GM19372 (cell line): Measurements from ENCODE around the gene CAMTA1.
"Not testable (repeated sequence)": the region's sequence is repeated elsewhere in the genome, so short reads cannot be mapped to it uniquely, and the experiment has no call there.

Source experiments
- ATAC-seq: cut with Tn5 transposase; IDR thresholded peaks from one replicate; pipeline ENCODE4 v1.9.1; 2021; ENCODE audit warnings: mild to moderate bottlenecking, low read depth, moderate library complexity; ENCODE audit not compliant: unreplicated experiment

CAMTA1 gene

DNA sequence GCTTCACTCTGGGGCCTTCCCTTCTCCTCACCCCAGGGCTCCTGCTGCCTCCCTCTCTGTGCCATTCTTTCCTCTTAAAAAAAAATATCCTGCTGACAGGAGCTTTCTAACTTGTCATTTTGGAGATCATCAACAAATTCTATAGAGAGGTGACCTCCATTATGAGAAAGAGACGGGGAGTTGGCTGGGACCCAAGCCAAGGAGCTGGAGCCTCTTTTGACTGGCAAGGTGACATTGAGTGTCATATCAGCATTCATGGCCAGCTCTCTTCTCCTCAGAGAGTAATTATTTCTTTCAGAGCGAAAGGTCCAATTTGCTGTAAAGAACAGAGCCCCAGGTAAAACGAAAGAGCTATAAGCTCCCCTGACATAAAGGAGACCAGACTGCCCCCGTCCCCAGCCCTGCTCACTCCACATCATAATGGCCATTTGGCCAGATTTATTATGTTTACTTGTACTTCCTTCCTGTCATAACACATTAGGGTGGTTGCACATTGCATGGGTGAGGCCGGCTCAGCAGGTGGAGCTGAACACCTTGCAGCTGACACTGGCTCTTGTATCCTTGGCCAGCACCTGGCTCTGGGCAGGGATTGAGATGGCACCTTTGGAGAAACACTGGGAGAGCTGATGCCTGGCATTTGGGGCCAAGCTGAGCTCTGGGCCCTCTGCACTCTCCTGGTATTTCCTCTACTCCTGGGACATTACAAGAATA, 581.9 kb downstream of the CAMTA1 start:
- ATAC-seq: no peak

DNA sequence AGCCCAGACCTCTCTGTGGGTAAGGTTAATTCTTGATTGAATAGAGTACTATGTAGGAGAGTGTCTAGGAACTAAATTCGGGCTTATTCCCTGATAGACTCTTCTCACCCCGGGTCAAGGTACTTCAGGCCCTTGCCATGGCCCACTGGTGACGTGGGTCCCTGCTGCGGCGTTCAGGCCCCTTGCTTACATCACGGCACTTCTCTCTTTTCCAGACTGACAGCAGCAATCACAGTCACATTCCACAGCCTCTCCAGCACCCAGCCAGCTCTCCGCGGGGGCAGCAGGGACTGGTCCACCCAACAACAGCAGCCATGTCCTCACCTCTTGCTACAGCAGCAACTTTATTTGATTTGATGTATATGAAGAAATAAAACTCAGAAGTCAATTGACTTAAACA, 584.6 kb downstream of the CAMTA1 start:
- ATAC-seq: no peak

DNA sequence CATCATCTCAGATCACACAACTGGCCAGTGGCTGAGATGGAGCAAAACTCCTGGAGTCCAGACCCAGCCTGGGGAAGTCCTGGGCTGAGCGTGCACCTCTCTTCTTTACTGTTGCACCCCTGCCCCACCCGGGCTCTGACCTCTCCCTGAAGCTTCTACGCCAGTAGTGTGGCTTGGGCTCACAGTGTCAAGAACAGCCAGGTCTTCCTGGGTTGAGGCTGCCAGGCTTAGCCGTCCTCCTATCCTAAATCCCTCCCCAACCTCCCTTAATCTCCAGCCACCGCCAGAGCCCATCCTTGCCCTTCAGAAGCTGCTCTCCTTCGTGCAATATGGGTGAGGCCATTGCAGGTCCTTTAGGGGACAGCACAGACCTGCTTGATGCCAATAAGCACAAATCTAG, 586.7 kb downstream of the CAMTA1 start:
- ATAC-seq: no peak

DNA sequence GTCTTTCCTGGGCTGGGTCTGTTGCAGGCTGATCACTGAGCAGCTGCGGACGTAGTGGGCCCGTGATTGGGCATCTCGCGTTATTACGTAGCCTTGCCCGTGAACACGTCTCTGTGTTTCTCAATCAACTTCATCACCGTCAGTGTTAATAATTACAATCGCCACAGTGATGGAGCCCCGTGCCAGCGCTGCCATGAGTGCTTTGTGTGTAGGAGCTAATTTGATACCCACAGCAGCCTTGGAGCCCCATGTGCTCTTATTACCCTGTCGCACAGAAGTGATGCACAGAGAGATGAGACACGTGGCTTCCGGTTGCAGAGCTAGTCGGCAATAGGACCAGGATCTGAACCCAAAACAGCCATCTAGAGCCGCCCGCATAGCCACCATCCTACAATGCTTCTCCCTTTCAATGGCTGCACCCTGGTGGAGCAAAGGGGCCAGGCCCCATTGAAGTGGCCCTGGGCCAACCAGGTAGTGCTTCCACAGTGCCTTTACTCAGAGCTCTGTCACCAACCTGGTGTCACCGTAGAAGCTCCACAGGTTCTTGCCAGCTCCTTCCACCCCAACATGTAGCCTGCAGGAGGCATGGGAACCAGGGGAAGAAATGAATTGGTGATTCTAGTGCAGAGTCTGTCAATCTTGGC, 587.3 kb downstream of the CAMTA1 start:
- ATAC-seq: no peak

DNA sequence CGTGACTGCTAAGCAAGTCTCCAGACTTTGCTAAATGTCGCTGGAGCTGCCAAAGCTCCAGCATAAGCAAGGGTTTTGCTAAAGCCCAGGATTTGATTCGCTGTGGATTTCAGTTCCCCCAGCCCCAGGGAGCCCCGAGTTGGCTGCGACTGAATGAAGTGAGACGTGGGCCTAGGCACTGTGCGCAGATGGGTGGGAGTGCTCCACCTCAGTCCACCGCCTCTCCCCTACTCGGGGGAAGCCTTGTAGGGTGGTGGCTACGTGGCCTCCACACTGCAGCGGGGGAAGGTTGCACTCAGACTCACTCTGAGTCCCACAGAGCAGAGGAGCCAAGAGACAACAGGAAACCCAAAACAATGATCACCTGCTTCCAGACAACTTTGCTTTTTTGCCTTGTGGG, 588.0 kb downstream of the CAMTA1 start:
- ATAC-seq: no peak

DNA sequence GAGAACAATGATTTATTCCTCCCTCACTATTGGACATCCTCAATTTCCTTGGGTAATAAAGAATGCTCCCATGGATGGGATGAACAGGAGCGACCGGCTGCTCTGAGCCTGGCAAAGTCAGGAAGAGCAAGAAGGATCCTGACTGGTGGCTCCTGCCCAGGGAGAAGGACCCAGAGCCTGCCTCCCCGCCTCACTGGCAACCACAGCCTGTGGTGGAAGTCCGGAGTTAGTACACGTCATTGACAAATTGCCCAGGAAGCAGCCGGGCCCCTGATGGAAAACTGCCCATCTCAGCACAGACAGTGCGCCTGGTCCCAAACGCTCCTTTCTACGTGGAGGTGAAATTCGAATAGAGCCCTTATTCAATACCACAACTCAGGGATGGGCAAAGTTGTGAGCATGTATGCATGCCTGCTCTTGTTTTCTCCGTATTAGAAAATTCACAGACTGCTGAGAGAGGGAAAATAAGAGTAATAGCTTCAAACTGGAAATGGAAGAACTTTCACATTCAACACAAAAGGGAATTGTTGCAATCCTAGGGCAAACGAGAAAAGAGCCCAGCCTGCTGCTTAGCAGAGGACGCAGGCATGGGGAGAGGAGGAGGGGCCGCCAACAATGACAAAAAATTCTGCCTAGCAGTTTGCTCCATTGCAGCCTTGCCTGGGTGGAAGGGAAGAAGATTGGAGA, 588.8 kb downstream of the CAMTA1 start:
- ATAC-seq: no peak

DNA sequence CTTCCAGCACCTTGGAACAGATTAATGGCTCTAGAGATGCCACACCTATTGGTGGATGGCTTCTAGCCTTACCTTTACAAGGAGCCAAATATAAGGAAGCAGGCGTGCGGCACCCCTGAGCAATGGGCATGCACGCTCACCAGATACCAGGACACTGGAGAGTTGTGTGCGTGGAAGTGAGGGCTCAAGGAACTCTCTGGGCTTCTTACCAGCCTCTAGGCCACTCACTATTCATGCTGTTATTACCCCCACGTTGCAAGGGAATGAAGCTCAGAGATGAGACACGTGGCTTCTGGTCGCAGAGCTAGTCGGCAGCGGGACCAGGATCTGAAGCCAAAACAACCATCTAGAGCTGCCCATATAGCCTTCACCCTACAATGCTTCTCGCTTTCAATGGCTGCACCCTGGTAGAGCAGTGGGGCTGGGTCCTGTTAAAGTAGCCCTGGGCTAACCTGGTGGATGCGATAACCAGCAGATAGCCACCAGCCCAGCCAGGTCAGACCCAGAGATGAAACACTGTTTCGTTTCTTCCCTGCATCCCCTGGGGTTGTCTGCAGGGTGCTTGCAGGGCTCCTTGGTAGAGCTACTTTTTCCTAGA, 589.4 kb downstream of the CAMTA1 start:
- no peak for ATAC-seq

DNA sequence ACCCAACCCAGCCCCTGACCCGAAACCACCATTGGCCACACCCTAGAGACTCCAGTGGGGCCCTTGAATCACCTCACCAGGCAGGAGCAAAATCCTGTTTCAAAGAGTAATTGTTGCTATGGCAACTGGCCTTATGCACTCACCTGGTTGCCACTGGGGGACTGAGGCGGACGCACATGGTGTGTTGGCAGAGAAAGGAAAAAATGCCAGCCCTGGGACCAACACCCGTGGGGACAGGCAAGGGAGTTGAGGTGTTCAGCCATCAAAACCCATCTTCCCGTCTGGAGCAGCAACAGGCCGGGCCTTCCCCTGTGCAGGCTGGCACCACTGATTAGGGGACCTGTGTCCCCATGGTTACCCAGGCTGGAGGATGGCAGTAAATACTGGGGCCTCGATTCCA, 590.1 kb downstream of the CAMTA1 start:
- no peak for ATAC-seq

DNA sequence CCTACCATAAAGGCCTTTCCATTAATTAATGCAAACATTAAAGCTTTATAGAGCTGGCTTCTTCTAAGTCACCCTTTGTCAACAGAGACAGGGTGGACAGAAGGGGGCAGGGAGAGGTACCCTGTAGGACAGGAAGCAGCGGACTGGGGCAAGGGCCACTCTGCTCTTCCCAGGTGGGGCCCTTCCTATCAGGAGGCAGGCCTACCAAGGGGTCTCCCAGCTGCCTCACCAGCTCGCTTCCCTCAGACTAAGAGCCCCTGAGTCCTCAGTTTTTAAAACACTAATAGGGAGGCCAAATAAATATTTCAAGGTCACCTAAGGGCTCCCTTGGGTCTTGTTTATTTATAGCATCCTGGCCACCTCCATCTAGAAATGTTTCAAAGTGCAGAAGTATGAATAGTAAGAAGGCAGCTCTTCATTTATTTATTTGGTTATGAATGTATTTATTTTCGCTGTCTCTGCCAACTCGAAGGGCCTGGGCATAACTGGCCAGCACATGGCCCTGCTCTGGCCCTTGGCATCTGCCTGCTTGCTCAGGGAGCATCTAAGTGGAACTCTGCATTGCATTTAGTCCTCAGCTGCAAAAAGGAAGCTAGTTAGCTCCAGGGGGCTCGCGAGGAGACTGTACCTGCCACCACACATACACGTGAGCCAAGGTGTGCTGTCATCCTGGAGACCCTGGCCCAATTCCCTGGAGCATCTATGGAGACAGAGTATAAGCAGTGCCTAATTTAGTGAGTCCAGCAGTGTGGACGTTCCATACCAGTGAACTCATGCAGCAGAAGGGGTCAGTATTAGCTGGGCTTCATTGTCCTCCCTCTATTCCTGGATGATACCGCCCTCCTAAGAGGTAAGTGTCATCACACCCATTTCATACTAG, 590.8 kb downstream of the CAMTA1 start:
- ATAC-seq: no peak

DNA sequence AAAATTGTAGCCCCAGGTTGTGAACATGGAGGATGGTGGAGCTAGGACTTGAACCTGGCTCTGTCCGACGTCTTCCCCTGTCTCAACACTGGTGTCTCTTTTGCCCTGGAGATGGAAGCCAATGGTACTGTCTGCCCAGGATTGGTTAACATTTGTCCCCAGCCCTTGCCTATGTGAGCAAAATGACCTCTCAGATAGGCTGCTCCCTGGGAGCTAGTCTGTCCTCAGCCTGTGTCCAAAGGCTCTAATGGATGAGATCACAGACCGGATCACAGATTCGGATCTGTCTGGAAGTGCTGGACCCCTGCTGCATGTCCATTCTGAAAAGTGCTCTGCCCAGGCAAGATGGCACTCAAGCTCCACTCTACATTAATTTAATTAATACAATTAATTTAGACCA, 591.4 kb downstream of the CAMTA1 start:
- no peak for ATAC-seq

DNA sequence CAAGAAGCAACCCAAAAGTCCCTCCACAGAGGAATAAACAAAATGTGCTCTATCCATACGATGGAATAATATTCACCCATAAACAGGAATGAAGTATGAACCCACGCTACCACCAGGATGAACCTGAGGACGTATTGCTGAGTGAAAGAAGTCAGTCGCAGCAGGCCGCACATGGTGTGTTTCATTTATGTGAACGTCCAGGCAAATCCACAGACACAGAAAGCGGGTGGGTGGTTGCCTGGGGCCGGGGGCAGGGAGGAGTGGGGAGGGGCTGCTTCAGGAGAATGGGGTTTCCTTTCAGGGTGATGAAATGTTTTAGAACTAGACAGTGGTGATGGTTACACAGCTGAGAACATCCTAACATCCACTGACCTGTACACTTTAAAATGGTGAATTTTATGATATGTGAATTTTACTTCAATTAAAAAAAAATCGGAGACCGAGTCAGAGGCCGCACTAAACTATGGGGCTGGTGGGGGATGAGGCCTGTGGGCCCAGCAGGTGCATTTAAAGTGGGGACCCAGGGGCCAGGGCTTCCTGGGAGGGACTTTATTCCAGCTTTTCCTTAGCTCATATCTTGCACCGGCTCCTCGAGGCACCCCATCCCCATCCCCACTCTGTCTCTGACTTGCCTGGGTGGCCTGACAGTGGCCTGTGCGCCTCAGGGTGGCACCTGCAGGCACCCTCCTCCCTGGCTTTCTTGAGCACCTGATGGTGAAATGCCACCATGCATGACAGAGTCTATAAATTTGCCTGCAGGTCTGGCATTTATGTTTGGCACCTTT, 593.3 kb downstream of the CAMTA1 start:
- no peak for ATAC-seq

DNA sequence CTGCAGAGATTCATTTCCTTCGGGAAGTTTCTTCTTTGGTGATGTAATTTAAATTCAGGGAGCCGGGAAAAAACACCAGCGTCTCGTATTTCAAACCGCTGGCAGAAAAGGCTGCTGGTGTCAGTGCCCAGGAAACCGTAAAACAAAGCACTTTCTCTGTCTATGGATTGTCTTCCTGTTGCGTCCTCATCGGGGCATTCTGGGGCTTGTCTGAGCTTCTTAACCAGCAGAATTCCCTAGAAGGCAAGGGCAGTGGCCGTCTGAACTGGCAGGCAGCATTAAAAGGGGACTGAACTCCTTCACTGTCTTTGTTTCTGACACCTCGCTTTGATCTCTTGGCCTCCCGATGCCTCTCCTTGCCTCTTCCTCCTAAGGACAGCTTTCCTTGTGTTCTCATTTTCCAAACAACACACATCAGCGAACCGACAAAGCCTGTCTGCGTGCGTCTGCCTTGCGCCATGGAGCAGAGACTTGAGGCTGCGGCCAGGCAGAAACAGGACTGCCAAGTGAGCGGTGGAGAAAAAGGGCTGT, 594.3 kb downstream of the CAMTA1 start:
- ATAC-seq: no peak

DNA sequence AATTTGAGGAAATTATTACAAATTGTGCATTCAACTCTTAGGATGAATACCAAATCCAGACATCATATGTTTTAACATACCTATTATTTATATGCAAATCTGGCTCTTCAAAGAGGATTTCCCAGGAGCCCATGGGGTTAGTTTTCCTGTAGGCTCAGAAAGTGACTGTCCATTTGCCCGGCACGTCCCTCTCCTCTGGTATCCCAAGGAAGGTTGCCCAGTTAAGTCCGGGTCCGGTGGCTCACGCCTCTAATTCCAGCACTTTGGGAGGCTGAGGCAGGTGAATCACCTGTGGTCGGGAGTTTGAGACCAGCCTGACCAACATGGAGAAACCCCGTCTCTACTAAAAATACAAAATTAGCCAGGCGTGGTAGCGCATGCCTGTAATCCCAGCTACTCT, 594.8 kb downstream of the CAMTA1 start:
- ATAC-seq: not testable (repeated sequence)

DNA sequence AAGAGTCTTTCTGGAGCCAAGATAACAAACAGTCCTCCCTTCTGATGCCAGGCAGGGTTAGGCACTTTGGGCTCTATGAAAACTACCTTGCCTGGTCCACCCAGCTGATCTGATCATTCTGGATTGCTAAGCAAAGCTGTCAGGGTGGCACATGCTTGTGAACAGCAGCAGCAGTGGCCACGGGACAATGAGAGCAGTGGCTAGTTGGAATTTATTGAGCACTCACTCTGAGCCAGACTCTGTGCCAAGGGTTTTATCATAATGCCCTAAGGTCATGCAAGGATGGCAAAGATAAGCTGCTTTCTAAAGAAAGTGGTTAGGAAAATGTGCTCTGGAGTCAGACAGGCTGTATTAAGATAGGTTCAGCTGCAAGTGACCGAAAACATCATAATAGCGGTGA, 595.5 kb downstream of the CAMTA1 start:
- no peak for ATAC-seq

DNA sequence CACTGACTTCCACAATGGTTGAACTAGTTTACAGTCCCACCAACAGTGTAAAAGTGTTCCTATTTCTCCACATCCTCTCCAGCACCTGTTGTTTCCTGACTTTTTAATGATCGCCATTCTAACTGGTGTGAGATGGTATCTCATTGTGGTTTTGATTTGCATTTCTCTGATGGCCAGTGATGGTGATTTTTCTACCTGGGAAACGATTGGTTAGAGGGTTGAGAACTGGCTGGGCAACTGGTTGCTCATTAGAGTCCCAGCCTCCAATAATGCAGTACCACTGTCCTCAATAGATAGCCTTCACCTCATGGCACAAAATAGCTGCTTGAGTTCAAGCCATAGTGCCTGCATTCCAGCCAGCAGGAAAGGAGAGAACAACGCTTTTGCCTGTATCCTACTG, 596.5 kb downstream of the CAMTA1 start:
- ATAC-seq: not testable (repeated sequence)

DNA sequence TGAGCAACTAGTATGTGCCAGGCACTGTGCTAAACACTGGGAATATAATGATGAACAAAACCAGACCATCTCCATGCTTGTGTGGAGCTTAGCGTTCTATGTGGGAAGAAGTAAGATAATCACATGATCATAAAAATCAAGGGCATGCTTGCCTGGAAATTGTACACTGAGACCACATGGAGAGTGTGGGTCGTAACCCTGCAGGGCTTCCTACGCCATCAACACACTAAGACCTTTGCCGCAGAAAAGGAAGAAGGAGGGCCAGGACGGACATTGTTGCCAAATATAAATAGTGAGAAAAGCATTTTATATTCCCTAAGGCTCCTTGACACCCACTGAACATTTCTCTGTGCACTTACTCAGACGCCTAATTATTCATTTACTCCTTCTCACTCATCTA, 597.7 kb downstream of the CAMTA1 start:
- ATAC-seq: no peak

DNA sequence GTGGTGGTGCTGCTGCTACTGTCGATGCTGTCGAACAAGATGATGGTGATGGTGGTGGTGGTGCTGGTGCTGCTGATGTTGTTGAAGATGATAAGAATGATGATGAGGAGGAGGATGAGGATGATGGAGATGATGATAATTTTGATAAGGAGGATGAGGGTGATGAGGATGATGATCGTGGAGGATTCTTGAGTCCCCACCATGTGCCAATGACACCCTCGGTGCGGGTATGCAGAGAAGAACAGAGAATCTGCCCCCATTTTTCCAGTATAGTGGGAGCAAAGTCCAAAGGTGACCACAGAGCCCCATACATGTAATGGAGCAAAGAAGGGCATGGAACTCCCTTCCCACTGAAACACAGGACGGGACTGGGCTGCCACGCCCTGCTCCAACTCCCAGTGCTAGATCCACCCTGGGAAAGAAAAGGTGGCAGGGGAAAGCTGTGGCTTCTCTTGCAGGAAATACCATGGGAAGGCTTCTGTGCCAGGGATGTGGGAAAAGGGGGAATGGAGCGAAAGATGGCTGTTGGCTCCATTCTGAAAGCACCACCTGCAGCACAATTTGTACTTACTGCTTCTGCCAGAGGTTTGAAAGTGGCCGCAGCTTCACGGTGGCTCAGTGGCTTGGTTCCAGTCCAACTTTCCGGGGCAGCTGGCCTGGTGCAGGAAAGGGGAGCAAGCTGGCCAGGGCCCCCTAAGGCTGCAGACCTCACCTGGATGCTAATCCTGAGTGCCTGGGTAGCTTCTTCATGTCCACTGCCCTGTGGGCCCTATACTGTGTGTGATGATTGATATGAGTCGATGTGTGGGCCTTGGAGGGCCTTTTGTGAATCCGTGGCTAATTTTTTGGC, 598.6 kb downstream of the CAMTA1 start:
- no peak for ATAC-seq

DNA sequence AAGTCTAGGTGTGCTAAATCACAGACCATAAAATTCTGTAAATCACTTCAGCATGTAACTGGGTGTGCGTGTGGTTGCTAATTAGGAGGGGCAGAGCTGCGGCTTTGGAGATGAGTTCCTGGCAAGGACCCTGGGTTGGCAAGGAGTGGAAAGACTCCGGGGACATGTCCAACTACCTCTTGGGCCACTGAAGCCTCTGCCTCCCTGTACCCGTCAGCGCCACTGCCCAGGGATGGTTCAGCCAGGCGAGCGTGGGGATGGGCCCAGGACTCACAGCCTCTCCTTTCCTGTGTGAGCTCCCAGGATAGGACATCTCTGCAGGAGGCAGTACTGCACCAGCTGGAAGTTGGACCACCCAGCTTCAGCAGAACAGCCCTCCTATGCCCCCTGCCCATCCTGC, 599.4 kb downstream of the CAMTA1 start:
- no peak for ATAC-seq
